CD4-positive, alpha-beta memory T cell (primary cell): ENCODE measurements around the gene GPAM. TPM values are rescaled to one million over a fixed set of nuclear protein-coding genes. Genes with fewer than 3 reads are reported as not detected.

Experiments
- CTCF ChIA-PET: fragments of 350-600 bp; sonication (Branson Sonifier 250); formaldehyde crosslinking; loops from one replicate; lab custom pipeline; 2021; ENCODE audit warnings: inconsistent platforms; ENCODE audit not compliant: partially characterized antibody; lab: Charles Lee
- POLR2A ChIA-PET: fragments of 350-600 bp; sonication (Branson Sonifier 250); formaldehyde crosslinking; loops from one replicate; lab custom pipeline; 2021; ENCODE audit not compliant: partially characterized antibody; lab: Charles Lee
- DNase-seq, 5 donors: peaks; one replicate each; pipeline versions ENCODE4 v3.0.0 to v3.0.0-alpha.2; 2020 to 2022; ENCODE audit warnings: mixed read lengths in 1 of 5
- H3K27ac ChIP-seq: one replicate; pipeline ENCODE4 v1.7.0; 2013; ENCODE audit warnings: low read depth, low read length
- H3K27me3 ChIP-seq: 2 replicates; pipeline ENCODE4 v1.7.0; 2013; ENCODE audit warnings: mild to moderate bottlenecking, low read length, moderate library complexity; ENCODE audit not compliant: insufficient read depth
- H3K36me3 ChIP-seq: 2 replicates; pipeline ENCODE4 v1.7.0; 2013; ENCODE audit warnings: mild to moderate bottlenecking, low read length, moderate library complexity; ENCODE audit not compliant: insufficient read depth
- H3K4me1 ChIP-seq: 2 replicates; pipeline ENCODE4 v1.7.0; 2013; ENCODE audit warnings: mild to moderate bottlenecking, low read length, moderate library complexity; ENCODE audit not compliant: insufficient read depth
- H3K4me3 ChIP-seq, 2 donors: one replicate each; pipeline ENCODE4 v1.7.0; 2013; ENCODE audit warnings: low read length in 2 of 2, mild to moderate bottlenecking in 1 of 2
- H3K9me3 ChIP-seq, 2 donors: one replicate each; pipeline ENCODE4 v1.7.0; 2013; ENCODE audit warnings: low read length in 2 of 2, control low read depth in 1 of 2; ENCODE audit not compliant: control insufficient read depth in 1 of 2
- H3K27ac Mint-ChIP-seq, 7 donors: one replicate each; pipeline ENCODE4 v1.8.0; 2020 to 2021; ENCODE audit warnings: mixed read lengths in 7 of 7, mild to moderate bottlenecking in 6 of 7, inconsistent platforms in 3 of 7, moderate library complexity in 3 of 7
- H3K27me3 Mint-ChIP-seq, 2 donors: one replicate each; pipeline ENCODE4 v1.8.0; 2020 to 2021; ENCODE audit warnings: mixed read lengths in 2 of 2
- H3K36me3 Mint-ChIP-seq, 2 donors: one replicate each; pipeline ENCODE4 v1.8.0; 2020 to 2021; ENCODE audit warnings: mixed read lengths in 2 of 2, inconsistent platforms in 1 of 2, mild to moderate bottlenecking in 1 of 2
- H3K4me1 Mint-ChIP-seq, 4 donors: one replicate each; pipeline ENCODE4 v1.8.0; 2020 to 2021; ENCODE audit warnings: mixed read lengths in 4 of 4, mild to moderate bottlenecking in 1 of 4
- H3K4me3 Mint-ChIP-seq, 8 donors: one replicate each; pipeline ENCODE4 v1.8.0; 2020 to 2021; ENCODE audit warnings: mixed read lengths in 8 of 8, mild to moderate bottlenecking in 7 of 8, moderate library complexity in 6 of 8, inconsistent platforms in 3 of 8
- H3K9me3 Mint-ChIP-seq, 8 donors: one replicate each; pipeline ENCODE4 v1.8.0; 2020 to 2021; ENCODE audit warnings: mixed read lengths in 8 of 8, mild to moderate bottlenecking in 5 of 8, inconsistent platforms in 3 of 8, moderate library complexity in 1 of 8
- intact Hi-C: fragments of 100-400 bp; cut with micrococcal nuclease; formaldehyde crosslinking; loops from one replicate; pipeline ENCODE4 v1.15.1; 2023
- polyA plus RNA-seq, 2 donors: library from polyadenylated mRNA; unstranded; fragments of 300-500 nt; fragmentation: Illumina TruSeq; gene quantifications; one replicate each; pipeline ENCODE4 v1.2.3, GENCODE V29; 2021
- total RNA-seq, 2 experiments: library from RNA; stranded (reverse); gene quantifications; one replicate each; pipeline ENCODE4 v1.2.3, GENCODE V29; 2021

GPAM gene
- total and polyA plus RNA-seq, 4 experiments from 2014 or later, result 1.9 to 8.8 (median 4.2) TPM

GRCh38 chr10:112195224-112195623 is 11.7 kb upstream of the GPAM start:
- no peaks in the 10 kb centered on the region for H3K36me3 Mint-ChIP-seq
- POLR2A ChIA-PET, result interaction anchor here (1.1 kb wide), 1 partner anchor 11 kb away, joined by 3 read pairs; the partner anchor contains the start of gene GPAM
- H3K27me3 ChIP-seq, result no peaks in the 10 kb centered on the region
- no peaks in the 10 kb centered on the region for H3K9me3 Mint-ChIP-seq
- intact Hi-C loops, result no loop called here
- no peaks in the 10 kb centered on the region for H3K4me1 Mint-ChIP-seq
- no peak overlapping the region for H3K4me3 ChIP-seq
- no peaks in the 10 kb centered on the region for H3K36me3 ChIP-seq
- H3K4me3 Mint-ChIP-seq, result no peak overlapping the region
- H3K27ac ChIP-seq, result no peak overlapping the region
- CTCF ChIA-PET, result interaction anchor here (1.6 kb wide), 1 partner anchor 58 kb away, joined by 3 read pairs; no protein-coding TSS in a partner anchor
- no peak overlapping the region for H3K27ac Mint-ChIP-seq
- H3K4me1 ChIP-seq, result no peaks in the 10 kb centered on the region
- H3K9me3 ChIP-seq, result no peaks in the 10 kb centered on the region
- DNase-seq, result no peak
- no peaks in the 10 kb centered on the region for H3K27me3 Mint-ChIP-seq

- Mint-ChIP-seq H3K4me1 (no peaks in the 10 kb centered on the region), H3K9me3 (peaks cover 0 to 4% (median 0%) of the 10 kb centered on the region in 8 donors), H3K27me3 (peaks cover 1 to 2% of the 10 kb centered on the region in 2 donors), H3K36me3 (no peaks in the 10 kb centered on the region), H3K27ac (no peak overlapping the region), H3K4me3 (no peak overlapping the region)
- Histone ChIP-seq H3K4me3 (no peak overlapping the region), H3K36me3 (no peaks in the 10 kb centered on the region), H3K9me3 (no peaks in the 10 kb centered on the region), H3K27me3 (no peaks in the 10 kb centered on the region), H3K27ac (no peak overlapping the region), H3K4me1 (no peaks in the 10 kb centered on the region)
- intact Hi-C loops, result no loop called here
- ChIA-PET CTCF (no interaction called here), POLR2A (no interaction called here)
- DNase-seq, result no peak
Observed at GRCh38 chr10:112191791-112192190, 8.2 kb upstream of the GPAM start.

GRCh38 chr10:112191041-112191590 is 7.6 kb upstream of the GPAM start:
- Mint-ChIP-seq H3K27me3 (peaks cover 1 to 2% of the 10 kb centered on the region in 2 donors), H3K4me3 (no peak overlapping the region), H3K9me3 (peaks cover 0 to 6% (median 0%) of the 10 kb centered on the region in 8 donors), H3K27ac (no peak overlapping the region), H3K36me3 (no peaks in the 10 kb centered on the region), H3K4me1 (no peaks in the 10 kb centered on the region)
- Histone ChIP-seq H3K9me3 (no peaks in the 10 kb centered on the region), H3K36me3 (no peaks in the 10 kb centered on the region), H3K4me1 (no peaks in the 10 kb centered on the region), H3K27ac (no peak overlapping the region), H3K4me3 (no peak overlapping the region), H3K27me3 (no peaks in the 10 kb centered on the region)
- ChIA-PET CTCF (no interaction called here), POLR2A (no interaction called here)
- intact Hi-C loops, result no loop called here
- DNase-seq, result no peak

- Histone ChIP-seq H3K27me3 (no peaks in the 10 kb centered on the region), H3K36me3 (no peaks in the 10 kb centered on the region), H3K27ac (no peak overlapping the region), H3K4me1 (peaks cover 2% of the 10 kb centered on the region), H3K9me3 (no peaks in the 10 kb centered on the region), H3K4me3 (no peak overlapping the region)
- Mint-ChIP-seq H3K27me3 (peaks cover 1 to 2% of the 10 kb centered on the region in 2 donors), H3K36me3 (peaks cover 0 to 4% of the 10 kb centered on the region in 2 donors), H3K27ac (no peak overlapping the region), H3K4me1 (peaks cover 3 to 14% (median 7%) of the 10 kb centered on the region in 4 donors), H3K9me3 (peaks cover 0 to 11% (median 5%) of the 10 kb centered on the region in 8 donors), H3K4me3 (no peak overlapping the region)
- CTCF ChIA-PET, result interaction anchor here (1.1 kb wide), 1 partner anchor 283 kb away, joined by 5 read pairs; no protein-coding TSS in a partner anchor
- intact Hi-C loops, result no loop called here
- no peak for DNase-seq
- POLR2A ChIA-PET, result no interaction called here
Observed at GRCh38 chr10:112189465-112189864, 5.9 kb upstream of the GPAM start.

- Mint-ChIP-seq H3K27me3 (peaks cover 1 to 2% of the 10 kb centered on the region in 2 donors), H3K4me1 (peaks cover 14 to 31% (median 21%) of the 10 kb centered on the region in 4 donors), H3K27ac (no peak overlapping the region), H3K36me3 (peaks cover 4 to 6% of the 10 kb centered on the region in 2 donors), H3K4me3 (no peak overlapping the region), H3K9me3 (peaks cover 0 to 11% (median 8%) of the 10 kb centered on the region in 8 donors)
- intact Hi-C loops, result no loop called here
- H3K4me3 ChIP-seq, result no peak overlapping the region
- no peaks in the 10 kb centered on the region for H3K36me3 ChIP-seq
- no peak overlapping the region for H3K27ac ChIP-seq
- H3K4me1 ChIP-seq, result peaks cover 15% of the 10 kb centered on the region
- no peaks in the 10 kb centered on the region for H3K9me3 ChIP-seq
- DNase-seq, result no peak
- H3K27me3 ChIP-seq, result no peaks in the 10 kb centered on the region
- ChIA-PET POLR2A (no interaction called here), CTCF (no interaction called here)
Observed at GRCh38 chr10:112187527-112187926, 4.0 kb upstream of the GPAM start.

GRCh38 chr10:112185959-112186358 is 2.4 kb upstream of the GPAM start:
- intact Hi-C loops, result no loop called here
- POLR2A ChIA-PET, result no interaction called here

GRCh38 chr10:112184379-112184778 is 814 bp upstream of the GPAM start:
- Histone ChIP-seq H3K4me3 (peak overlapping the region; percentile 85 to 95), H3K27ac (peak overlapping the region; percentile 59), H3K4me1 (peaks cover 18% of the 10 kb centered on the region), H3K27me3 (no peaks in the 10 kb centered on the region), H3K36me3 (no peaks in the 10 kb centered on the region), H3K9me3 (no peaks in the 10 kb centered on the region)
- Mint-ChIP-seq H3K36me3 (peaks cover 14 to 18% of the 10 kb centered on the region in 2 donors), H3K9me3 (peaks cover 0 to 11% (median 8%) of the 10 kb centered on the region in 8 donors), H3K27me3 (peaks cover 1 to 2% of the 10 kb centered on the region in 2 donors), H3K4me1 (peaks cover 17 to 38% (median 25%) of the 10 kb centered on the region in 4 donors), H3K4me3 (peak overlapping the region in 6 of 8 donors; percentile 5 to 92 (median 64)), H3K27ac (peak overlapping the region in 6 of 7 donors; percentile 43 to 85 (median 70))
- ChIA-PET CTCF (interaction anchor here (1.1 to 4.4 kb wide), 4 partner anchors 13 to 251 kb away, joined by 3 to 20 read pairs (median 6); no protein-coding TSS in a partner anchor), POLR2A (interaction anchor here (1.0 to 2.8 kb wide), 3 partner anchors 10 to 262 kb away, joined by 3 to 13 read pairs (median 13); partner anchors contain the start of genes ACSL5, VTI1A and ZDHHC6)
- DNase-seq, result no peak
- intact Hi-C loops, result loop anchor here (5.0 kb wide), 1 partner anchor 193 kb away; no protein-coding TSS in a partner anchor

More at GRCh38 chr10:112185959-112186358, 2.4 kb upstream of the GPAM start:
- H3K27ac ChIP-seq, result no peak overlapping the region
- peaks cover 18% of the 10 kb centered on the region for H3K4me1 ChIP-seq
- no peak for DNase-seq
- no peak overlapping the region for H3K4me3 ChIP-seq
- no peaks in the 10 kb centered on the region for H3K27me3 ChIP-seq
- CTCF ChIA-PET, result no interaction called here
- Mint-ChIP-seq H3K27ac (no peak overlapping the region), H3K27me3 (peaks cover 1 to 2% of the 10 kb centered on the region in 2 donors), H3K36me3 (peaks cover 4 to 8% of the 10 kb centered on the region in 2 donors), H3K4me3 (peak overlapping the region in 3 of 8 donors; percentile 23 to 63 (median 47)), H3K9me3 (peaks cover 0 to 11% (median 8%) of the 10 kb centered on the region in 8 donors), H3K4me1 (peaks cover 17 to 33% (median 23%) of the 10 kb centered on the region in 4 donors)
- H3K9me3 ChIP-seq, result no peaks in the 10 kb centered on the region
- H3K36me3 ChIP-seq, result no peaks in the 10 kb centered on the region
